PC-9 (cell line): ENCODE data around the gene COPS6. TPM values are rescaled to one million over a fixed set of nuclear protein-coding genes. Genes with fewer than 3 reads are reported as not detected.
A peak's percentile ranks its signal among the peaks of the same experiment; 100 is the strongest.
"Not testable (repeated sequence)": the region's sequence is repeated elsewhere in the genome, so short reads cannot be mapped to it uniquely, and the experiment has no call there.

Source experiments
- BruUV-seq: library from RNA; stranded (reverse); fragments of 400-500 nt; replicated peaks from 2 replicates; lab custom pipeline; 2021; lab: Mats Ljungman, UMichigan
- CTCF ChIA-PET: fragments of 300-600 bp; sonication (Branson Sonifier 250); formaldehyde crosslinking; loops from one replicate; lab custom pipeline; 2022; ENCODE audit warnings: antibody characterized with exemption; lab: Charles Lee
- POLR2A ChIA-PET: fragments of 300-600 bp; sonication (Branson Sonifier 250); formaldehyde crosslinking; loops from one replicate; lab custom pipeline; 2022; ENCODE audit warnings: antibody characterized with exemption; ENCODE audit not compliant: unreplicated experiment; lab: Charles Lee
- DNase-seq, 2 experiments: peaks; one replicate each; pipeline versions ENCODE4 v3.0.0 to v3.0.0-alpha.2; 2015 to 2022; ENCODE audit warnings: mixed read lengths in 1 of 2
- H2AFZ ChIP-seq: fragments of 200-600 bp; sonication (generic); 2 replicates; pipeline ENCODE4 v1.8.1; 2017; ENCODE audit warnings: antibody characterized with exemption
- H3F3A ChIP-seq: fragments of 200-600 bp; sonication (generic); 2 replicates; pipeline ENCODE4 v1.8.1; 2017; ENCODE audit warnings: antibody characterized with exemption, mild to moderate bottlenecking, low read depth; ENCODE audit not compliant: insufficient read depth
- H3K27ac ChIP-seq: fragments of 200-600 bp; sonication (generic); 2 replicates; pipeline ENCODE4 v1.6.1; 2016; ENCODE audit warnings: mixed run types
- H3K27me3 ChIP-seq: fragments of 200-600 bp; sonication (generic); 2 replicates; pipeline ENCODE4 v1.6.1; 2016; ENCODE audit warnings: low read depth, mixed run types; ENCODE audit not compliant: insufficient read depth
- H3K36me3 ChIP-seq: fragments of 200-600 bp; sonication (generic); 2 replicates; pipeline ENCODE4 v1.6.1; 2016; ENCODE audit warnings: low read depth, mixed run types
- H3K4me1 ChIP-seq: fragments of 200-600 bp; sonication (generic); replicated peaks from 2 replicates; pipeline ENCODE4 v1.6.1; 2016; ENCODE audit warnings: mixed run types; ENCODE audit not compliant: insufficient read depth
- H3K4me2 ChIP-seq: fragments of 200-600 bp; sonication (generic); 2 replicates; pipeline ENCODE4 v1.6.1; 2017; ENCODE audit warnings: mixed run types
- H3K4me3 ChIP-seq: fragments of 200-600 bp; sonication (generic); 2 replicates; pipeline ENCODE4 v1.6.1; 2016; ENCODE audit warnings: mixed run types
- H3K79me2 ChIP-seq: fragments of 200-600 bp; sonication (generic); 2 replicates; pipeline ENCODE4 v1.6.1; 2017; ENCODE audit warnings: low read depth, mixed run types
- H3K9me2 ChIP-seq: fragments of 200-600 bp; sonication (generic); 2 replicates; pipeline ENCODE4 v1.8.1; 2017; ENCODE audit warnings: mild to moderate bottlenecking; ENCODE audit not compliant: insufficient read depth
- H3K9me3 ChIP-seq: fragments of 200-600 bp; sonication (generic); 2 replicates; pipeline ENCODE4 v1.8.1; 2016; ENCODE audit warnings: low read depth; ENCODE audit not compliant: insufficient read depth
- H4K20me1 ChIP-seq: fragments of 200-600 bp; sonication (generic); 2 replicates; pipeline ENCODE4 v1.8.1; 2017; ENCODE audit not compliant: insufficient read depth
- CTCF ChIP-seq: fragments of 200-600 bp; sonication (generic); conservative IDR thresholded peaks from 2 replicates; pipeline ENCODE4 v1.6.1; 2017; ENCODE audit warnings: mixed run types, antibody characterized with exemption, mild to moderate bottlenecking, moderate library complexity
- EZH2 ChIP-seq: fragments of 200-600 bp; sonication (generic); IDR thresholded peaks from 2 replicates; pipeline ENCODE4 v1.8.0; 2017; ENCODE audit warnings: antibody characterized with exemption, low read depth
- intact Hi-C: fragments of 100-400 bp; cut with micrococcal nuclease; formaldehyde crosslinking; loops from one replicate; pipeline ENCODE4 v1.10.0; 2022; ENCODE audit not compliant: unreplicated experiment
- total RNA-seq: library from RNA; stranded (reverse); gene quantifications from 2 replicates; pipeline ENCODE4 v1.2.3, GENCODE V29; 2021

Gene COPS6
- total RNA-seq, 1 experiment from 2014 or later: 145 TPM

GRCh38 chr7:100127866-100128636, 39.3 kb downstream of the COPS6 start:
- Histone ChIP-seq H3K4me2 (peak overlapping the region; percentile 80), H4K20me1 (no peaks in the 10 kb centered on the region), H3K4me1 (peaks cover 19% of the 10 kb centered on the region; the same call in 1 of the 2 replicates), H3K9me3 (no peaks in the 10 kb centered on the region), H3K4me3 (peak overlapping the region; percentile 75), H3K27me3 (no peaks in the 10 kb centered on the region), H3F3A (peaks cover 42% of the 10 kb centered on the region), H3K36me3 (no peaks in the 10 kb centered on the region), H3K79me2 (peaks cover 8% of the 10 kb centered on the region; the same call in 1 of the 2 replicates), H3K27ac (no peak overlapping the region), H3K9me2 (no peaks in the 10 kb centered on the region), H2AFZ (peak overlapping the region; percentile 92; the same call in 1 of the 2 replicates)
- ChIA-PET POLR2A (no interaction called here), CTCF (interaction anchor here (0.5 to 0.6 kb wide), 2 partner anchors 44 to 1027 kb away, joined by 4 to 10 read pairs; no protein-coding TSS in a partner anchor)
- intact Hi-C loops: loop anchor here (1.0 to 2.0 kb wide), 2 partner anchors 27 to 47 kb away; partner anchors contain the start of genes AP4M1, MCM7 and ZNF3
- no peak for TF ChIP-seq EZH2
- no peak for TF ChIP-seq CTCF
- DNase-seq: no peak
- no TSS peak for BruUV-seq

GRCh38 chr7:100128637-100128963, 39.8 kb downstream of the COPS6 start:
- Histone ChIP-seq H3K9me3 (no peaks in the 10 kb centered on the region), H3K79me2 (peaks cover 8% of the 10 kb centered on the region; the same call in 1 of the 2 replicates), H3K4me3 (no peak overlapping the region), H3K36me3 (no peaks in the 10 kb centered on the region), H3K9me2 (no peaks in the 10 kb centered on the region), H4K20me1 (no peaks in the 10 kb centered on the region), H3F3A (peaks cover 42% of the 10 kb centered on the region), H3K27ac (no peak overlapping the region), H3K4me1 (peaks cover 19% of the 10 kb centered on the region; the same call in 1 of the 2 replicates), H3K27me3 (no peaks in the 10 kb centered on the region), H3K4me2 (no peak overlapping the region), H2AFZ (no peak overlapping the region)
- no TSS peak for BruUV-seq
- no peak for DNase-seq
- intact Hi-C loops: no loop called here
- TF ChIP-seq CTCF (no peak), EZH2 (no peak)
- ChIA-PET POLR2A (no interaction called here), CTCF (interaction anchor here (0.5 to 0.6 kb wide), 2 partner anchors 45 to 1027 kb away, joined by 4 to 10 read pairs; no protein-coding TSS in a partner anchor)

- not testable (repeated sequence) for H3K27me3 ChIP-seq, H4K20me1 ChIP-seq, H3K36me3 ChIP-seq, BruUV-seq, H3K9me3 ChIP-seq, H3K4me3 ChIP-seq, H3K79me2 ChIP-seq, H3K9me2 ChIP-seq
- Histone ChIP-seq H3F3A (peaks cover 34% of the 10 kb centered on the region), H3K27ac (peak overlapping the region; percentile 46), H2AFZ (0 out of 2 replicates have a peak overlapping the region, but pooled peaks have one; percentile 71), H3K4me1 (peaks cover 18% of the 10 kb centered on the region; the same call in 1 of the 2 replicates), H3K4me2 (peak overlapping the region; percentile 57; the same call in 1 of the 2 replicates)
- ChIA-PET CTCF (interaction anchor here (0.6 to 1.1 kb wide), 3 partner anchors 28 to 136 kb away, joined by 3 to 4 read pairs (median 3); partner anchors contain the start of gene AP4M1), POLR2A (interaction anchor here (0.6 to 0.8 kb wide), 3 partner anchors 29 to 326 kb away, joined by 4 to 10 read pairs (median 6); partner anchors contain the start of gene MCM7)
- DNase-seq: peak; percentile 42 to 94
- intact Hi-C loops: loop anchor here (5.0 to 10.0 kb wide), 2 partner anchors 222 to 725 kb away; partner anchors contain the start of gene SLC12A9
These were observed 41.4 kb downstream of the COPS6 start for GRCh38 chr7:100130220-100130607.
